ENCODE measurements around the gene DYRK2.

Gene DYRK2

DNA sequence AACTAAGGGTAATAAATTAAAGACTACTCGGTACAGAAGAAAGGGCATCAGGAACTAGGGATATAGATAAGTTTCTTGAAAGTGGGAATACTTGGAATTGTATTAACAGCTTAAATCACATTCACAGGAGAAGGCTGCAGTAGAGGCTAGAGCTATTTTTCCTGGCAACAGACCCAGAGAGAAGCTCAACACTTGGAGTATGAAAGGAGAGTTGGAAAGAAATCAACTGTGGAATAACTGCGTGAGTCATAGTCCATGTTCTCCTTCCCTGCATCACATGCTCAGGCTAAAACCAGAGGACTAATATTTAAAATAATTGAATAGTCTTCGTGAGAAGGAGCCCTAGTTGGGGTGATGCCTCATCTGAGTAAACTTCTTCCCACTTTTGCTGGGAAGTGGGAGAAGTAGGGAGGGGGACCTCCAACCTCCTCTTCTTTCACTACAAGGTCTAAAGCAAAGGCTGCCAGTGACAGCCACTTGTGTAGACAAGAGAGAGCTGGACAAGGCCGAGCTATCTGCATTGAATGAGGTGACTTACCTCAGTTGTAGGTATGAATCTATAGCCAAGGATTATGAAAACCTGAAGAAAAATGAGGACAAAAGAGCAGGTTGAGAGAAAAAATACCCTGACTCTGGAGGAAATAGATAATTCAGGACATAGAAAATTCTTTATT, 32.7 kb downstream of the DYRK2 start:
- H3K4me1 ChIP-seq (ENCODE audit: control insufficient read depth, insufficient read depth, low read length), result no peaks in the 10 kb centered on the region
- no peak overlapping the region for H3K4me3 ChIP-seq (ENCODE audit: insufficient read depth, low read depth, low read length)
- no peaks in the 10 kb centered on the region for H3K27me3 ChIP-seq (ENCODE audit: control insufficient read depth, insufficient read depth, low read length, poor library complexity, severe bottlenecking)
- 91 to 95% methylated on average over 4 of the region's 4 CpGs for WGBS, 2 experiments
- H3K9me3 ChIP-seq (ENCODE audit: control insufficient read depth, low read length), result no peaks in the 10 kb centered on the region
- no peak overlapping the region for H3K27ac ChIP-seq (ENCODE audit: insufficient read depth, low read depth, low read length, poor library complexity, severe bottlenecking)
- H3K36me3 ChIP-seq (ENCODE audit: control insufficient read depth, insufficient read depth, low read length), result no peaks in the 10 kb centered on the region

DNA sequence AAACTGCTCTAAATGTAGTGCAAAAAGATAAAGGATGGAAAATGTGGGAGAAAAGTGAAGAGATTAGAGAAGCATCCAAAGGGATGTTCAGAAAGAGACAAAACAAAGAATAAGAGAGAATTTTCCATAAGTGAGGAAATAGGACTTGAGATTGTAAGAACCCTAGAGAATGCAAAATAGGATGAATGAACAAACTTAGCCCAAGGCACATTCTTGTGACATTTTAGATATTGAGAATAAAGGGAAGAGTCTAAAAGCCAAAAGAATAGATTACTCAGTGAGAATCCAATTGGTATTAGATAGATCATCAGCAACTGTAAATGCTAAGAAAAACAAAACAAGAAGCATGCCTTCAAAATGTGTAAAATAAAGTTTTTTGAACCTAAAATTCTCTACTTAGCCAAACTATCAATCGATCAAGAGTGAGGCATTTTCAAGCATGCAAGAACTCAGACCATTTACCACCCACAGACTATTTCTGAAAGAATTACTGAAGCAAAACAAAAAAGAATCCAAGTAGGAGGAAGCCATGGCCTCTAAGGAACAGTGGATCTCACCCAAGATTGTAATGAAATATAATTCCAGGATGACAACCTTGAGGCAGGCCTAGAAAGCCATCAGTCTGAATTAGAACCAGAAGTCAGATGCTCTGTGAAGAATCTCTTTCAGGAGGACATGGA, 33.5 kb downstream of the DYRK2 start:
- WGBS, 2 experiments, result 77 to 95% methylated on average over 1 of the region's 1 CpG
- Histone ChIP-seq H3K27ac (ENCODE audit: insufficient read depth, low read depth, low read length, poor library complexity, severe bottlenecking) (no peak overlapping the region), H3K4me3 (ENCODE audit: insufficient read depth, low read depth, low read length) (no peak overlapping the region)

DNA sequence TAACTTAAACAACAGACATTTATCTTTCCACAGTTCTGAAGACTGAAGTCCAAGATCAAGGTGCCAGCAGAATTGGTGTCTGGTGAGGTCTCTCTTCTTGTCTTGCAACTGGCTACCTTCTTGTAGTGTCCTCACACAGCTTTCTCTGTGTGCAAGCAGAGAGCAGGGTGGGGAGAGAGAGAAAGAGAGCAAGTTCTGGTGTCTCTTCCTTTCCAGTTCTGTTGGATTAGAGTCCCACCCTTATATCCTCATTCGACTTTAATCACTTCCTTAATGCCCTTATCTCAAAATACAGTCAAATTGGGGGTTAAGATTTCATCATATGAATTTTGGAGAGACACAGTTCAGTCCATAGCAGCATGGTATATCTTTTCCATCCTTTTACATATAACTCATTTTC, 40.8 kb downstream of the DYRK2 start:
- Histone ChIP-seq H3K27me3 (ENCODE audit: control insufficient read depth, insufficient read depth, low read length, poor library complexity, severe bottlenecking) (no peaks in the 10 kb centered on the region), H3K4me3 (ENCODE audit: insufficient read depth, low read depth, low read length) (no peak overlapping the region), H3K27ac (ENCODE audit: insufficient read depth, low read depth, low read length, poor library complexity, severe bottlenecking) (no peak overlapping the region), H3K36me3 (ENCODE audit: control insufficient read depth, insufficient read depth, low read length) (no peaks in the 10 kb centered on the region), H3K4me1 (ENCODE audit: control insufficient read depth, insufficient read depth, low read length) (no peaks in the 10 kb centered on the region), H3K9me3 (ENCODE audit: control insufficient read depth, low read length) (no peaks in the 10 kb centered on the region)
- 86 to 92% methylated on average over 1 of the region's 1 CpG for WGBS, 2 experiments

More for the DNA sequence above, 33.5 kb downstream of the DYRK2 start:
- Histone ChIP-seq H3K9me3 (ENCODE audit: control insufficient read depth, low read length) (no peaks in the 10 kb centered on the region), H3K4me1 (ENCODE audit: control insufficient read depth, insufficient read depth, low read length) (no peaks in the 10 kb centered on the region), H3K27me3 (ENCODE audit: control insufficient read depth, insufficient read depth, low read length, poor library complexity, severe bottlenecking) (no peaks in the 10 kb centered on the region), H3K36me3 (ENCODE audit: control insufficient read depth, insufficient read depth, low read length) (no peaks in the 10 kb centered on the region)

DNA sequence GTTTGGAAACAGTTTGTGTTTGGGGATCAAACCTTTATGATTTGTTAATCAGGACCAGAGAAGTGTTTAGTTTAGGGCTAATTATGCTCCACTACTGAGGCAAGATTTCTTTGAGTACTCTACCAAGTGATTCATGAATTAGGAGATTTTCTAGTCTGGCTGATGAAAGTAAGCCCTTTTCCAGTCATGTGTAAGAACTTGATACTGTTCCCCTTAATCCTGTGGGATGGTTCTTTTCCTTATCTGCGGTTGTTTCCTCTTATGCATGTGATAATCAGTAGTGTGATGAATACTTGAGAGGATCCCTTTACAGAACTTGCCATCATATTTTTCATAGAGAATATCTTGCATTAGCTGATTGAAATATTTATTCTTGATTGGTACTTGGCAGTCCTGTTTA, 42.1 kb downstream of the DYRK2 start:
- Histone ChIP-seq H3K36me3 (ENCODE audit: control insufficient read depth, insufficient read depth, low read length) (no peaks in the 10 kb centered on the region), H3K4me3 (ENCODE audit: insufficient read depth, low read depth, low read length) (no peak overlapping the region), H3K9me3 (ENCODE audit: control insufficient read depth, low read length) (no peaks in the 10 kb centered on the region), H3K4me1 (ENCODE audit: control insufficient read depth, insufficient read depth, low read length) (no peaks in the 10 kb centered on the region), H3K27me3 (ENCODE audit: control insufficient read depth, insufficient read depth, low read length, poor library complexity, severe bottlenecking) (no peaks in the 10 kb centered on the region), H3K27ac (ENCODE audit: insufficient read depth, low read depth, low read length, poor library complexity, severe bottlenecking) (no peak overlapping the region)
- 100% methylated on average over 1 of the region's 1 CpG; no CpG with 5 or more reads in 1 of the 2 experiments for WGBS, 2 experiments

DNA sequence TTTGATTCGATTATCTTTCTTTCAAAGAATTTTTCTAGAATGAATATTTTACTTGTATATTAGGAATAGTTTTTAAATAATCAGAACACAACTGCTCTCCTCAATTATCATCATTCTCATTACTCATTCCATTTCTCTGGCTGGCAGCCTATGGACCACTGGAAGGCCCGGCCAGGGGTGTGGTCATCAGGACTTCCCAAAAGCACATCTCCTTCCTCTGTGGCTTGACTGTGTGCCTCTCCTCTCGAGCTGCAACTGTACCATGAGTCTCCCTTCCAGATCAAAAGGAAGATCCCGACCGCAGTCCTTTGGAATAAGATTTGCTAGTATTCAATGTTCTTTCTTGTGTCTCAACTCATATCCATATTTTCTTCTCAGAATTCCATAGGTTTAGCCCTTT, 42.7 kb downstream of the DYRK2 start:
- Histone ChIP-seq H3K27me3 (ENCODE audit: control insufficient read depth, insufficient read depth, low read length, poor library complexity, severe bottlenecking) (no peaks in the 10 kb centered on the region), H3K27ac (ENCODE audit: insufficient read depth, low read depth, low read length, poor library complexity, severe bottlenecking) (no peak overlapping the region), H3K36me3 (ENCODE audit: control insufficient read depth, insufficient read depth, low read length) (no peaks in the 10 kb centered on the region), H3K4me3 (ENCODE audit: insufficient read depth, low read depth, low read length) (no peak overlapping the region), H3K4me1 (ENCODE audit: control insufficient read depth, insufficient read depth, low read length) (no peaks in the 10 kb centered on the region), H3K9me3 (ENCODE audit: control insufficient read depth, low read length) (no peaks in the 10 kb centered on the region)
- WGBS, 2 experiments, result 88 to 92% methylated on average over 4 of the region's 5 CpGs

DNA sequence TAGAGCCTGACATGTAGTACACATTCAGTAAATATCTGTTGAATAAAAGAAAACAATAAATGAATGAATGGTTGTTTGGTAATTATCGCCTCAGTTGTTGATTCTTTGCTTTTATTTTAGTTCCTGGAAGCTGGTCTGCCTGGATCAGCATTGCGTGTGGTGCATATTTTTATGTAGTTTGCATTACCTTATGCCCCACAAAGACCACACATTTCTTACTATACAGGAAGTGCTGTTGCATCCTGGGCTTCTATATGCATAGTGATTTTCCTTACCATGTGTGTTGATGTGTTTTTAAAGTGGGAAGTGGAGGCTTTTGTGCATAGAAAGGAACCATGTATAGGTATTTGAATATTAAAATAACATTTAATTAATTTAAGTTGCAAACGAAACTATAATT, 43.6 kb downstream of the DYRK2 start:
- WGBS, 2 experiments, result 100% methylated on average over 1 of the region's 3 CpGs
- Histone ChIP-seq H3K9me3 (ENCODE audit: control insufficient read depth, low read length) (no peaks in the 10 kb centered on the region), H3K27me3 (ENCODE audit: control insufficient read depth, insufficient read depth, low read length, poor library complexity, severe bottlenecking) (no peaks in the 10 kb centered on the region), H3K4me3 (ENCODE audit: insufficient read depth, low read depth, low read length) (no peak overlapping the region), H3K4me1 (ENCODE audit: control insufficient read depth, insufficient read depth, low read length) (no peaks in the 10 kb centered on the region), H3K27ac (ENCODE audit: insufficient read depth, low read depth, low read length, poor library complexity, severe bottlenecking) (no peak overlapping the region), H3K36me3 (ENCODE audit: control insufficient read depth, insufficient read depth, low read length) (no peaks in the 10 kb centered on the region)

DNA sequence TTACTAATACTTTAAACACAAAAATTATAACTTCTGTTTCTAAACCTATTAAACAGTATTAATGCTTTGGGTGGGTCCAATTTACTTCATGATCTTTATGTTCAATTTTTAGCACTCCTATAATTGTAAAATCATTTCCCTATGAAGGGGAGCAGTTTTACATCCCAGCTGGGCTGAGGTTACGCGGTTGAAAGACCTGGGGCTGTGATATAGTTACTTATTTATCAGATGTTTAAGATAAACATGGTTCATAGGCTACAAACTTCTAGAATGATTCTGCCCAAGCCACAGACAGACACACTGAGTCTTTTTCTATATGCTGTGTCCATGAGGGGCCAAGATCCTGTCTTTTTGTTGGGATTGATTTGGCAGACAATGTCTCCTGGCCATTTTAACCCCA, 44.4 kb downstream of the DYRK2 start:
- WGBS, 2 experiments, result 100% methylated on average over 2 of the region's 2 CpGs; no CpG with 5 or more reads in 1 of the 2 experiments
- Histone ChIP-seq H3K4me1 (ENCODE audit: control insufficient read depth, insufficient read depth, low read length) (no peaks in the 10 kb centered on the region), H3K36me3 (ENCODE audit: control insufficient read depth, insufficient read depth, low read length) (no peaks in the 10 kb centered on the region), H3K27ac (ENCODE audit: insufficient read depth, low read depth, low read length, poor library complexity, severe bottlenecking) (no peak overlapping the region), H3K27me3 (ENCODE audit: control insufficient read depth, insufficient read depth, low read length, poor library complexity, severe bottlenecking) (no peaks in the 10 kb centered on the region), H3K9me3 (ENCODE audit: control insufficient read depth, low read length) (no peaks in the 10 kb centered on the region), H3K4me3 (ENCODE audit: insufficient read depth, low read depth, low read length) (no peak overlapping the region)

DNA sequence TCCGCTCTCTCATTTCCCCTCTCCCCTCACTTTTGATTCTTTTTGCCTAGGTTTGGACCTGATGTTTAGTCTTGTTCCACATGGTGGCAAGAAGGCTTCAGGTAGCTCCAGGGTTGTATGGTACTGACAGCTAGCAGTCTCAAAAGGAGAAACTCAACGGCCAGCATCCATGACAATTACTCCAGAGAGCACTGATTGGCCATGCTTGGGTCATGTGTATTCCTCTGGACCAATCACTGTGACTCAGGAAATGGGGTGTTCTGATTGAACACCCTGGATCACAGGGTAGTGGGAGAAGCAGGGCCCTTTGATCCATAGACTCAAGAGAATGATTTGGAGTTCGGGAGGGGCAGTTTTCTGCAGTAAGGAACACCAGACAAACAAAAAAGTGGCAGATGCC, 45.3 kb downstream of the DYRK2 start:
- 92 to 95% methylated on average over 3 of the region's 3 CpGs for WGBS, 2 experiments
- H3K27me3 ChIP-seq (ENCODE audit: control insufficient read depth, insufficient read depth, low read length, poor library complexity, severe bottlenecking), result no peaks in the 10 kb centered on the region

DNA sequence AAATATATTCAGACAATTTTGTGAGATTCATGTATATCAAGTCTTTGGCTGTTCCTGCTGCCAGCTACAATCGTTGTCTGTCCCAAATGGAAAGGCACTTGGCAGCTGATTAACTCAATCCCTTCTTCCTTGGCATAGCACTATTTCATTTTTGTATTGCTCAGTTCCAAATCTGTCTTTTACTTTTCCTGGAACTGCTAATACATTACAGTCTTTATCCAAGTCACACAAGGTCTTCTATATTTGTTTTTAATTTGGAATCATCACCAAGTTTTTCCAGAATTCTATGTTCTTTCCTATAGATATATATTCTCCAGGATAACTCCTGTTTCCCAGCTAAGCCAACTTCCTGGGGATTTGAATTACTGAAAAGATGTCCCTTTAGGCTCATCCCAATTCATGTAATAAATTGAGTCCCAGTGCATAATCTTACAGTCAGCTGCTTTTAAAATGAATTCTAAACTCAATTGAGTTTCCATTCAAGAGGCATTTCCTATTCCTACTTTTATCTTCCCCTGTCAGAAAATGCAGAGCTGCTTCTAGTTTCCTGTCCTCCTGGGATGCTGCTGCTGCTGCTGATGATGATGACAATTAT, 45.9 kb downstream of the DYRK2 start:
- Histone ChIP-seq H3K9me3 (ENCODE audit: control insufficient read depth, low read length) (no peaks in the 10 kb centered on the region), H3K4me3 (ENCODE audit: insufficient read depth, low read depth, low read length) (no peak overlapping the region), H3K4me1 (ENCODE audit: control insufficient read depth, insufficient read depth, low read length) (no peaks in the 10 kb centered on the region), H3K36me3 (ENCODE audit: control insufficient read depth, insufficient read depth, low read length) (no peaks in the 10 kb centered on the region), H3K27me3 (ENCODE audit: control insufficient read depth, insufficient read depth, low read length, poor library complexity, severe bottlenecking) (no peaks in the 10 kb centered on the region), H3K27ac (ENCODE audit: insufficient read depth, low read depth, low read length, poor library complexity, severe bottlenecking) (no peak overlapping the region)
- 89 to 96% methylated on average over 1 of the region's 1 CpG for WGBS, 2 experiments

More for the DNA sequence above, 45.3 kb downstream of the DYRK2 start:
- no peak overlapping the region for H3K4me3 ChIP-seq (ENCODE audit: insufficient read depth, low read depth, low read length)
- no peaks in the 10 kb centered on the region for H3K4me1 ChIP-seq (ENCODE audit: control insufficient read depth, insufficient read depth, low read length)
- H3K27ac ChIP-seq (ENCODE audit: insufficient read depth, low read depth, low read length, poor library complexity, severe bottlenecking), result no peak overlapping the region
- H3K36me3 ChIP-seq (ENCODE audit: control insufficient read depth, insufficient read depth, low read length), result no peaks in the 10 kb centered on the region
- H3K9me3 ChIP-seq (ENCODE audit: control insufficient read depth, low read length), result no peaks in the 10 kb centered on the region

DNA sequence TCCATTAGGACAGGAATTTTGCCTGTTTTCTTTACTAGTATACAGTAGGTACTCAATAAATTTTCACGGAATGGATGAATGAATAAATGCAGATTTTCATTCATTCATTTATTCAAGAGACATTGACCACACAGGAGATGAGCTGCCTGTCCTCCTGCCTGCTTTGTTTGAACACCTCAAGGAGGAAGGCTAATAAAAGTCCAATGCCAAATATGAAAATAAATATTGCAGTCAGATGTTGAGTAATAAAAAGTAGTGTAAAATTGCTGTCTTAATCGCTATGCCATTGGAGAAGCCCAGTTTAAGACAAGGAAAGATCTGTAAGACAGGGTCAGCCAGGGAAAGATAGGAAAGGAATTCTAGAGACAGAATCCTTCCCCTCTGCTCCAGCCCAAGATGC, 47.4 kb downstream of the DYRK2 start:
- Histone ChIP-seq H3K27me3 (ENCODE audit: control insufficient read depth, insufficient read depth, low read length, poor library complexity, severe bottlenecking) (no peaks in the 10 kb centered on the region), H3K9me3 (ENCODE audit: control insufficient read depth, low read length) (no peaks in the 10 kb centered on the region), H3K4me1 (ENCODE audit: control insufficient read depth, insufficient read depth, low read length) (no peaks in the 10 kb centered on the region), H3K4me3 (ENCODE audit: insufficient read depth, low read depth, low read length) (no peak overlapping the region), H3K27ac (ENCODE audit: insufficient read depth, low read depth, low read length, poor library complexity, severe bottlenecking) (no peak overlapping the region), H3K36me3 (ENCODE audit: control insufficient read depth, insufficient read depth, low read length) (no peaks in the 10 kb centered on the region)
- WGBS, 2 experiments, result 94 to 97% methylated on average over 1 to 2 of the region's 2 CpGs
